GM18520 (cell line): Measurements from ENCODE around the gene NRG3.
"Not testable (repeated sequence)": the region's sequence is repeated elsewhere in the genome, so short reads cannot be mapped to it uniquely, and the experiment has no call there.

ENCODE experiments used
- ATAC-seq: cut with Tn5 transposase; IDR thresholded peaks from one replicate; pipeline ENCODE4 v1.9.1; 2021; ENCODE audit not compliant: unreplicated experiment

The NRG3 gene

DNA sequence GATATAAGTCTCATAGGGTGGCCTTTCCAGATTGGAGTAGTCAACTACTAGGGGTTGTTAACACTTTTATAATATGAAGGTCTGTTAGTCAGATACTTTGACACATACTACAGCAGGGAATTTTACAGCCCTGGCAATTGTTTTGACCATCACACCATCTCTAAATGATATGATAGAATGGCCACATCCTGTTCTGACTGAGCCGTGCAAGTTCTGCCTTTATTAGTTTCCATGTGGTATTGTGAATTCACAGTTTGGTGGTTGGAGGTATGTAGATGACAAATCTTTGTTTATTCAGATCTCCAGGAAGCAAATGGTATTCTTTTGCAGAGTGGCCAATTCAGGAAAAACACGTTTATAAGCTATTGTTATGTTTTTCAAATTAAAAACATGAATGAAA is 83.0 kb downstream of the NRG3 start:
- no peak for ATAC-seq

DNA sequence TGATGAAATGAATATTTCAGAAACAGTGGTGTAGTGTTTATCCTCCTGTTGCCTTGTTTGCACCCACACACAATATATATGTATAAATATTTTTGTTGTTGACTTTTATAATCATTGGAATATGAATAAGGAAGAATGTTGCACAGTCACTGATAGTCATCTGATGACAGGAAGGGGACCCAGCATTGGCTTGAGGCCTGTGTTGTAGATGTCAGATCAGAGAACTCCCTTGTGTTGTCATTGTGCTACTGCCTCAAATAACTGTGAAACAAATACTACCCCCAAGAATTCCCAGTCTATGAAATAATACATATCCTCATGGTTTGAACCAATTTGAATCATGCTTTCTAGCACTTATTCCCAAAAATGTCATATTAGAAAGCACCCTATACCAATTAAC is 84.0 kb downstream of the NRG3 start:
- ATAC-seq, result no peak

DNA sequence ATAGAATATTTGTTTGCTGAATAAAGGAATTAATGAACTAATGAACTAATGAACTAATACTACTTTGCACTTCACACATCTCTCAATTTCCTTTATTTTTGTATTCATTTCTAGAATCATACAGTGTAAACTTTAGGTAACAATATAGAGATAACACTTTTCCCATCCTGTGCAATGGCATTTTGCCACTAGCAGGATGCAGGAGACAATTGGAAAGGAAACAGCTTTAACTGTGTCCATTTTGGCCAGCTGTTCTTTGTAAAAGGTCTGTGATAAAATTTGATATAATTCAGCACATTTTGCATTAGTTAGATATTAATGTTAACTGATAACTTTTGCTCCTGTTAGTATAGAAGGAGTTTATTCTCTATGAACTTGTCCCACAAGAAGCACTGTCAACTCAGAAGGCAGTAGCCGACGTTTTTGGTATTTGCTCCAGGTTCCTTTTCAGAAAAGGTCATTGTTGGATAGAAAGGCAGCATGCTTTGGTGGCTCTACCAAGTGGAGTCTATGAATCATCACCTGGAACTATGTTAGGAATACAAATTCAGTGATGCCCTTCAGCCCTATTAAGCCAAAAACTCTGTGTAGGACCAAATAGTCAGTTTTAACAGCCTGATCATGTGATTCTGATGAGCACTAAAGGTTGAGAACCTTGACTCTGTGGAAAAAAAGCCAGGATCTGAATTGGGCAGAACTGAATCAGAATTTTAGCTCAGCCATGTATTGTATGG is 86.6 kb downstream of the NRG3 start:
- no peak for ATAC-seq

DNA sequence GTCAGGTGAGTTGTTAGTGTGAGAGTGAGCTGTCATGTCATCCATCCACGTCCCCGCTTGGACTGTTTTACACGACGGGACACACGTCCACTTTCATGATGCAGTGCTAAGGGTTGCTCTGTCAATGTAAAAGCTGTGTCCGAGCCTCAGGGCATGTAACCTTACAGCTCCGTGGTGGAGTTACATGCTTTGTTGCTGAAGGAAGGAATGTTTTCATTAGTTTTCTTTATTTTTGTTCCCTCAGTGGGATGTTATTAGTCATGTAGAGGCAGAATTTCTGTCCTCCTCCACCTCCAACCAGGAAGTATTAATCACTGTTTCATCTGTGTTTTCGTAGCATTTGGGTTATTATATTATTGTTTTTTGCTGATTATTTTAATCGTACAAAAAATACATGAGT is 88.6 kb downstream of the NRG3 start:
- no peak for ATAC-seq

DNA sequence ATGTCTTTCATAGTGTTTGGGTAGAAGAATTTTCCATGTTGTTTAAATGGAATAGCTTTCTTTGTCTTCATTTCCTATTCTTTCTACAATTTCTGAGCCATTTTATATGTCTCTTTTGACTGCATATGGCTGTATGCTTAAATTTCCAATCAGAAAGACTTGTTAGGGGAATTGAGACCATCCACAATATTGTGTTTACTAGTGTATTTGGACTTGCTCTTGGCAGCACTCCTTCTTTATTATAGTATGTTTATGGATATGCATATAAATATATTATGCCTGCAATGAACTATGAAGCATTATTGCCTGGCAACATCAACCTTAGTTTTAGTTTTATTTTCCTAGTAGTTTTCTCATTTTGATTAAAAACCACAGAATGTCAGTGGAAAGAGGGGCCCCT is 92.7 kb downstream of the NRG3 start:
- ATAC-seq, result no peak

DNA sequence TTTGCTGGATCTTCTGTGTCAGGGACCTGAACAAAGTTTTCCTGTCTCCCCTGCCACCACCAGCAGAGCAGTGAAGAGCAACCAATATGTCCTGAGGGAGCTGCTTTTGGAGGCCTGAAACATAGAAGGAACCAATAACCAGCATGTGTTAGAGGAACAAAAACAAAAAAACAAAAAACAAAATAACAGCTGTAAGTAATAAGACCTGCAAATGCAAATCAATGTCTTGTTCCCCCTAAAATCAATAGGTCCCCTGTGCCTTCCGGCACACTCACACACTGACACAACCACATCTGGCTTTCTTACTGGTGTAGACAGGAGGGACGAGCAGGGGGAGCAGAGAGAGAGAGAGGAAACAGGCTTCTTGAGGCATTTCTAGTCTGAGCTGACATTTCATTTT is 94.1 kb downstream of the NRG3 start:
- ATAC-seq, result no peak

DNA sequence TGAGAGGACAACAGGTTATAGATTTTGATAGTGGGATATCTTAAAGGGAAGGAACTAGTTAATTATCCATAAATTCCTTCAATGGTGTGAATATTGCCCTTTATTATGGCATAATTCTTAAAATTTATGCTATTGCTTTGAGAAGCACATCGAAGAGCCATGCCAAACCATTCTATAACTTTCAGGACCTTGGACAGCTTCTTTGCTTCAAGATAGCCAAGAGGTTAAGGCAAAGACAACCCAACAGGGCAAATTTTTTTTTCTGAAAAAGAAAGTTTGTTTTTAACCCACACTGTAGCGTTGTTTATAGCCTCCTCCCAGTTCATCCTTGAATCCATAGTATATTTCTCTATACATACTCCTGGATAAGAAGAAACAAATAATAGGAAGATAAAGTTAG is 103.2 kb downstream of the NRG3 start:
- ATAC-seq, result no peak

DNA sequence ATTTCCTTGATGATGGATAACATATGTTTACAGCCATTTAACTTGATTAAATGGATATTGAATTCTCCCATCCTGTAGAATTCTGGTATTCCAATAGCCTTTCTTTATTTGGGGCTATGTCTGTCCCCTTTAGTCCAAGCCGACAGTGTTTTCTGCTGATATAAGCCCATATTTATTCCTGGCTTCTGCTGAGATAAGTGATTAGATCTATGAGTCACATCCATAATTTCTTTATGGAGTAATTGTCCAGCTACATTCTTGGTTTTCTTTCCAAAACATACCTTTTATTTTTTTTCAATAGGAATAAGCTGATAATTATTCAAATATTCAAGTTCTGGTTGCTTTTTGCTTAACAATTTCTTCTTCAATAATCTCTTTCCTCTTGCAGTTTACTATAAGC is 106.7 kb downstream of the NRG3 start:
- ATAC-seq, result no peak

DNA sequence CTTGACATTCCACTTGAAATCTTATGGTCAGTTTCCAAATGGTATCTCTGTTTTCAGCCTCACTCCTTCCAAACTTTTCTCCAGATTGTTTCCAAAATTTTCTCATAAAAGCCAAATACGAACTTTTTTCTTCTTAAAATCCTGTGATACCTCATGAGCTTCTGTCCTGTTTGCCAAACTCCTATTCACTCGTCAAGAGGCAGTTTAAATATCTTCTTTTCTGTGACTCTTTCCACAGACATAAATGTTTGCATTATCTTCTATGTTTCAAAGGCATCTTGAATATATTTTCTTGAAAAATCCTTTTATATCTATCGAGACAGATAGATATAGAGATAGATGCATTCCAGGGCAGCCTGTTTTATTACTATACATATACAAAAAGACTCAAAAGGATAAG is 109.4 kb downstream of the NRG3 start:
- ATAC-seq, result no peak

DNA sequence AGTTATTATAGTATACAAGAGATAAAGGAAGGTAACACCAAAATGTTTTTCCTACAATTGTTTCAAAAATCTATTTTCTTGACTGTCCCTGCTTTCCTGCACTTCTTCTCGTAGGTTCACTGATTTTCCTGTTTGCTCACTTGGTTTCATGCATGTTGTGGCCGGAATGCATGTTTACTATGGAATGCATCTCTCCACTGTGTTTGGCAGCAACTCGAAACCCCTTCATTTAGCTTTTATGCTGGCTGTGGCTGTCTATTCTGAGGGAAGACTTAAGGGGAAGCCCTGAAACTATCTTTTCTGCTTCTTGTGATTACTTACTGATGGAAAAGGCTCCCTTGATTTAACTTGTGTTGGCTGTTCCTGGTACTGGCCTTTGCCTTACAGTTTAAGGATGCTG is 120.3 kb downstream of the NRG3 start:
- no peak for ATAC-seq

DNA sequence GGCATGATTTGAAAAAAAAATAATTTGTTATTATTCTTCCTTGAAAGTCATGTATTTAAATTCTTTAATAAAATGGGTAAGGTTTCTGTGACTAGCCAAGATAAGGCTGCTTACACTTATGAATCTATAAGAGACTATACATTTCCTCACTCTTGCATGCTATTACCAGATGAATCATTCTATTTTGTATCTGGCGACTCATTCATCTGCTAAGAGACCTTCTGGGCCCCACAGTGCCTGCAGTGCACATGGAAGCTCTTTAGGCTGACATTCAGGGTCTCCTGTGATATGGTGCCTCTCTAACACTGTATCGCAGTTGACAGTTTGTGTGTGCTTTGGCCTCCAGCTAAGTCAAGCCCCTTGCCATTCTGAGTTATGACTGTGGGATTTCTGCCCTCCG is 121.9 kb downstream of the NRG3 start:
- no peak for ATAC-seq

DNA sequence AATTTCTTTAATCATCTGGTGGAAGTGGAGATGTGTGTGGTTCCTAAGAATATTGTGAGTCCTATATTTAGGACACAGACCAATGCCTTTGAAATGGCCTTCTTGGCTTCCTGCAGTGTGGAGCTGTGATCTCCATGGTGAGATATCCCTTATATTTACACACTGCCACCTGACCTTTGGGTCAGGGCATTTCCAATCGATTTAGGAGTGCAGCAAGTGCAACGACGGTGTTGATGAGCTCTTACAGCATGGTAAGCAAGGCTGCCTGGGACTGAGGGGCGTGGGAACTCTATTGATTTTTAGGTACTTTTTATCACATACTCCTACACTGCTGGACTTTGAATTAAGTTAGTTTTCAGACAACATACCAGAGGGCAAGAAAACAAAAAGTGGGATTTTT is 146.0 kb downstream of the NRG3 start:
- ATAC-seq, result no peak

DNA sequence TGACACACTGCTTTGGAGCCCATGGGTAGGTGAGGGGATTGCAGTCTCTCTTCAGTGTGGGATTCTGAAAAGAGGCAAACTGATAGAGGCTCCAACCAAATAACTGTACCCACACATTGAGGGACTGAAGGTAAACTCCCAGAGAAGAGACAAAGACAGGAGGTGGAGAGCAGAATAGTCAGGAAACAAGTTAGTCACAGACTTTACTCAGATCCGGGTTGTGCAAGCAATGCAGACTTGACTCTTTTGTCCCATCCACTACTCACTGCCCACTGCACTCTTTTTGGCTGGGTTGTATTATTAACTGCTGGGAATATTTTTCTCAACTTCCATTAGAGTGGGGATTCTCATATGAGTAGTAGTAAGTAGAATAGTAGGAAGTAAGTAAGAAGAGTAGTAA is 152.7 kb downstream of the NRG3 start:
- ATAC-seq, result no peak

DNA sequence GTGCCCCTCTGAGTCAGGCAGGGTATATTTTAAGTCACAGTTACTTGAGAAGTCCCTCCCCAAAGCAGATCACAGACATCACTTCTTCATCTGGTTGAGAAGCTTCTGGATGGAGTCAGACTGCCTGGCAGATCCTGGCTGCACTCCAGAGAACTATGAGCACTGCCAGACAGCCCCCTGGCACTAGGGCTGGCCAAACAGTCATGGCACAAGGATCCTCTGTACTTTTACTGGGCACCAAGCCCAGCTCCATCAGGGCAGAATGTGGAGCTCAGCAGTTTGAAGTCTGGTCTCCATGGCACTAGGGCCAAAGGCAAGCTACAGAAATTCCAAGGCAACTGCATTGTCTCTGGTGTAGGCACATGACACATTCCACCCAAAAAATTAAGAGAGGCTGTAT is 162.1 kb downstream of the NRG3 start:
- no peak for ATAC-seq

DNA sequence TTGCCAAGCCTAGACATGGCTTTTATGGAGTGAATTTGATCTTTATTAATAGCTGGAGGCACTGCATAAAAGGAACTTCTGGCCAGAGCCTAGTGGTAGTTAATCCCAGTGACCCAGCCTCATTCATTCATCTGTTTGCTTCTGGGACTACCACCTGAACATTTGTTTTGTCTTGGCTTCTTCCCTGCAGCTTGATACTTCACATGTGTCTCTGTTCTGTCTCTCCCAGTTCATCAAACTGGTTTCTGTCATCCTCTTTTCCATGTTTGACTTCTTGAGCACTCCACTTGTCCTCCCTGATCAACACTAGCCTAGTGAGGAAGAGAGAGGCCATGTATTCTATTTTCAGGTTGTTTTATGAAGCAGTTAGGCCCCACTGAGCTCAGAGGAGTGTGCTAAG is 163.6 kb downstream of the NRG3 start:
- no peak for ATAC-seq

DNA sequence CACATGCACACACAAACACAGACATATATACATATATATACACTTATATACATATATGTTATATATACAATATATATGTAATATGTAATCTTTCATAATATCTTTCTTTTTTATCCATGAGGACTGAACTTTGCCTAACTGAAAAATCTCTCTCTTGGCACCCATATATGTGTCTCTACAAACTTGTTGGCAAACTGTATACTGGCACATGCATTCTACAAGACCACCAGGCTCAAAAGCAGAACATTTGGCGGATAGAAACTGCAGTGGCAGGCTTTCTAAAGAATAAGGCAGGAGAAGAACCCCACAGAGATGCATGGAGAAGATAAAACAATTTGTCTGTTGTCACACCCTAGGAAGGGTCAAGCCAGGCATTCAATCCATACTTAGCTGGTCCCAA is 165.3 kb downstream of the NRG3 start:
- no peak for ATAC-seq

DNA sequence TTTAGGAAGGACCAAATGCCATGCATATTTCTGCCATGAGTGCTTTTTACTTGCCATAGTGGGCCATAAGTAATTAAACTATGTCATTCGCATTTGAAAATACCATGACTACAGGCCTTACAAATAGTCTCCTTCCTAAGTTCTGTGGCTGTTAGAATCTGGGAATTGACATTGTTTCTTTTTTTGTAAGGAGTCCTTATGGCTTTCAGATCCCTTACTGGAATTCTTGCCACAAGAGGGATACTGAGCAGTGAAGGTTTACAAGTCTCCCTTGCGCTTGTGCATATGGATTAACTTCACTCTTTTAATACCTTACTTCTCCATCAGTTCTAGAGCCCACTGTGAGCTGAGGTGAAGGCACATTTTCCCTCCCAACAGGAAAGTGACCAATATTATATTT is 166.0 kb downstream of the NRG3 start:
- ATAC-seq, result no peak

DNA sequence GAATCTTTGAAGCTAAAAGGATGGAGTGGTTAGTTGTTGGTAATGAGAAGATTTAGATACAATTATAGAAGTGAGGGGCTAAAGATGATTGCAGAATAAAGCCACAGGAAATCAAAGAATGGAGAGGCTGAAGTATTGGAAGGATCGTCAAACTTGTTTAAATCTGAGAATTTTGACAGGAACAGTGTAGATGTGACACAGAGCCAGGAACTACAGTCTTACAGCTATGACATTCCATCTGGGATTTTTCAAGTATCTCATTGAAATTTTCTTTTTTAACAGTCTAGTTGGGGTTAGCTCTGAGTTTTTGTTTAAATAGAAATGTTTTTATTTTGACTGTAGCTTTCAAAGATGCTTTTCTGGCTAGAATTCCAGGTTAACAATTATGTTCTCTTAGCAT is 181.4 kb downstream of the NRG3 start:
- no peak for ATAC-seq

DNA sequence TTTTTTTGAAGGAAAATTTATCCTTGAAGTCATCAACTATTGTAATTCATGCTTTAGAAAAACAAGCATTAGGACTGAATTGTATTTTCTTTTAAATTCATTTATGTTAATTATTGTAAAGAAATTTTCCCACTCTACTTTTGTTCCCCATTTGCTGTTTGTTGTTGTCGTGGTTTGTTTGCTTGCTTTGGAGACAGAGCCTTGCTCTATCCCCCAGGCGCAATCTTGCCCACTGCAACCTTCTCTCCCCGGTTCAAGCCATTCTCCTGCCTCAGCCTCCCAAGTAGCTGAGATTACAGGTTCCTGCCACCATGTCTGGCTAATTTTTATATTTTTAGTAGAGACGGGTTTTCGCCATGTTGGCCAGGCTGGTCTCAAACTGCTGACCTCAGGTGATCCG is 192.2 kb downstream of the NRG3 start:
- not testable (repeated sequence) for ATAC-seq

DNA sequence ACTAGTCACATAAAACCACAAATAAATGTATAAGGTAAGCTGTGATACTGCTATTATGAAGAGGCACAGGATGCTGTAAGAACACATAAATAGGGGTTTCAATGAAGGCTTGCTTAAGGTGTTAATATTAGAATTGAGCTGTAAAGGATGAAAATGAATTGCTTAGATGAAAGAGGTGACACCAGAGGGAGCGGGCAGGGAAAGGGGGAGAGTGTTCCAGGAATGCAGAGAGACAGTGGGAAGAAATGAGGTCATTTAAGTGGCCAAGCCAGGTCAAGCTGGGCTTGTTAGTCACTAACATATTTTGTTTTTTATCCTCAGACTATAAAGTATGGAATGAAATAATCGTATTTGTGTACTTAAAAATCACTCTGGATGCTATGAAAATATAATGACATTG is 193.5 kb downstream of the NRG3 start:
- ATAC-seq, result no peak

DNA sequence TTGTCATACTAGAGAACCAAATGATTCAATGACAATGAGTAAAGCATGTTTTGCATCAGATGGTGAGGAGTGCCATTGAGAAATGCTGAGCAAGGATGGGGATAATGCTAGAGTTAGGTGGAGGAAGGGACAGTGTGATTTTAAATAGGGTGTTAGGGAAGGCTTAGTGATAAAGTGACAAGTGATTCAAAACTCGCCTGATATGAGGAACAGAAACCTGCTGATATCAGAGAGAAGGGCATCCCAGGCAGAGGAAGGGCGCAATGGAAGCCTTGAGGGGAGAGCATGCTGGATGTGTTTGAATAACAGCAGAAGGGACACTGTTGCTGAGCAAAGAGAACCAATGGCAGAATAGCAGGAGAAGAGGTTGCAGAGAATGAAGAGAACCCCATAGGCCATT is 196.2 kb downstream of the NRG3 start:
- no peak for ATAC-seq

DNA sequence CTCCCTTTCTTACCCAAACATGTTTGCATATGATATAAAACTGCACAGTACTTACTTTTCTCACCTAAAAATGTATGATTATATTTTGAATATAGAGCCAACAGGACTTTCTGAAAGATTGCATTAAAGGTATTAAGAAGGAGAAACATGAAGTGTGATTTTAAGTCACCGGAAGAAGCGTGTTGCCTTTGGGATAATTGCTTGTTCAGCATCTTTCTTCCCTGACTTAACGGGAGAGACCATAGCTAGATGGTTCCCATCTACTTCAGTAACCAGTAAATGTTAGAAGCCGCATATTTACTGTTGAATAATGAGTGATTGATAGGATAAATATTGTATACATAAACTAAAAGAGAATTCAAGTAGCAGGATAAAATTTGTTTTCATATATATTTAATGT is 197.1 kb downstream of the NRG3 start:
- ATAC-seq, result no peak

DNA sequence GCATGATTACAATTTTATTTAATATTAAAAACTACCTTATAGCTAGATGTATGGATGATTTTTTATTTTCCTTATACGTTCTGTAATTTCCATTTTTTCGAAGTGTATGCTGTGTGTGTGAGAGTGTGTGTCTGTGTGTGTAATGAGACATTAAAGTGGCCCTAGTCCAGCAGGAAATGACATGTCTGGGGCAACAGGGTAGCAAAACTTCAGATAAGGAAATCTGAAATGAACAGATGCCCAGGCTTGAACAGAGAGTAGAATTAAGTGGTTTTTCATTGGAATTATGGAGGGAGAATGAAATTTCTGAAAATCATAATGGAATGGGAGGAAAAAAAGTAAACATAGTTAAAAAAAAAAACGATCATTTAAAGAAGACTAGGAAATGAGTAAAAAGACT is 200.6 kb downstream of the NRG3 start:
- no peak for ATAC-seq

DNA sequence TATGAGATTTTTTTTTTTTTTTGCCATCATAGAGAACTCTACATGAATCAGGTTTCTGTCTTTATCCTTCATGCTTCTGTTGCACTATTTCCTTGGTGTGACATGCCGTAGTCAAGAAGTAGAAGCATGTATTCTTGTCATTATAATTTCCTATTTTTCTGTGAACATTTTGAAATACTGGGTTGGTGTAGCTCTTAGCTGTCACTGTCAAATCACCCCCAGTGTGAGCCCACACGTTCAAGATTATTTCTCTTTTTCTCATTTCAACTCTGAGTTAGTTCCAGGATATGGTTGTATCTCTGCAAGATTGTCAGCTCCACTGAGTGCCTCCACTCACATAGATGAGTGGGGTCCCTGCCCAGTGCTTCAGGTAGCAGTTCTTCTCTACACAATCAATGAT is 209.5 kb downstream of the NRG3 start:
- no peak for ATAC-seq
